AG04450 (cell line): ENCODE measurements around the gene CD84. TPM values are rescaled to one million over a fixed set of nuclear protein-coding genes. Genes with fewer than 3 reads are reported as not detected.

Experiments
- CTCF ChIA-PET: fragments of 300-600, 350-600 bp; formaldehyde crosslinking; extraction: SDS; loops from one replicate; lab custom pipeline; 2022; ENCODE audit warnings: antibody characterized with exemption, inconsistent platforms; lab: Charles Lee
- POLR2A ChIA-PET: fragments of 350-600 bp; formaldehyde crosslinking; extraction: SDS; loops from one replicate; lab custom pipeline; 2021; ENCODE audit warnings: antibody characterized with exemption, inconsistent platforms; lab: Yijun Ruan, JAX
- DNase-seq: peaks from one replicate; pipeline ENCODE4 v3.0.0-alpha.2; 2011; ENCODE audit warnings: low read depth, low spot score
- H3K27ac ChIP-seq: one replicate; pipeline ENCODE4 v1.5.1; 2012; ENCODE audit warnings: low read depth, low read length, control low read depth
- H3K27me3 ChIP-seq: one replicate; pipeline ENCODE4 v1.6.0; 2012; ENCODE audit warnings: low read length; ENCODE audit not compliant: control insufficient read depth, insufficient read depth
- H3K4me3 ChIP-seq: 2 replicates; pipeline ENCODE4 v1.5.1; 2011; ENCODE audit warnings: mild to moderate bottlenecking, low read depth, low read length, control low read depth
- H3K9me3 ChIP-seq: 2 replicates; pipeline ENCODE4 v1.5.1; 2012; ENCODE audit warnings: low read length; ENCODE audit not compliant: control insufficient read depth, insufficient read depth
- polyA plus RNA-seq: library from polyadenylated mRNA; depleted of rRNA; stranded (reverse); fragments of >200 nt; gene quantifications from 2 replicates; pipeline ENCODE4 v1.2.3, GENCODE V29; 2011
- TF ChIP-seq, protein P1 (sequence below): IDR thresholded peaks from 2 replicates; pipeline ENCODE4 v1.5.1; 2011; ENCODE audit warnings: low read depth, low read length, control low read depth, inconsistent platforms

The CD84 gene
- polyA plus RNA-seq, 1 experiment: not detected

GRCh38 chr1:160625321-160625720 is 46.0 kb upstream of the CD84 start:
- CTCF ChIA-PET: no interaction called here
- no peak overlapping the region for H3K27ac ChIP-seq
- no peak for DNase-seq
- no peak overlapping the region for H3K4me3 ChIP-seq
- TF ChIP-seq, protein P1, sequence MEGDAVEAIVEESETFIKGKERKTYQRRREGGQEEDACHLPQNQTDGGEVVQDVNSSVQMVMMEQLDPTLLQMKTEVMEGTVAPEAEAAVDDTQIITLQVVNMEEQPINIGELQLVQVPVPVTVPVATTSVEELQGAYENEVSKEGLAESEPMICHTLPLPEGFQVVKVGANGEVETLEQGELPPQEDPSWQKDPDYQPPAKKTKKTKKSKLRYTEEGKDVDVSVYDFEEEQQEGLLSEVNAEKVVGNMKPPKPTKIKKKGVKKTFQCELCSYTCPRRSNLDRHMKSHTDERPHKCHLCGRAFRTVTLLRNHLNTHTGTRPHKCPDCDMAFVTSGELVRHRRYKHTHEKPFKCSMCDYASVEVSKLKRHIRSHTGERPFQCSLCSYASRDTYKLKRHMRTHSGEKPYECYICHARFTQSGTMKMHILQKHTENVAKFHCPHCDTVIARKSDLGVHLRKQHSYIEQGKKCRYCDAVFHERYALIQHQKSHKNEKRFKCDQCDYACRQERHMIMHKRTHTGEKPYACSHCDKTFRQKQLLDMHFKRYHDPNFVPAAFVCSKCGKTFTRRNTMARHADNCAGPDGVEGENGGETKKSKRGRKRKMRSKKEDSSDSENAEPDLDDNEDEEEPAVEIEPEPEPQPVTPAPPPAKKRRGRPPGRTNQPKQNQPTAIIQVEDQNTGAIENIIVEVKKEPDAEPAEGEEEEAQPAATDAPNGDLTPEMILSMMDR: no peak
- no peaks in the 10 kb centered on the region for H3K9me3 ChIP-seq
- POLR2A ChIA-PET: no interaction called here
- no peaks in the 10 kb centered on the region for H3K27me3 ChIP-seq

GRCh38 chr1:160624464-160624863 is 45.2 kb upstream of the CD84 start:
- Histone ChIP-seq H3K27ac (no peak overlapping the region), H3K27me3 (no peaks in the 10 kb centered on the region), H3K4me3 (no peak overlapping the region), H3K9me3 (no peaks in the 10 kb centered on the region)
- ChIA-PET CTCF (no interaction called here), POLR2A (no interaction called here)
- DNase-seq: no peak
- TF ChIP-seq, protein P1: no peak

GRCh38 chr1:160623862-160624261 is 44.6 kb upstream of the CD84 start:
- TF ChIP-seq, protein P1: no peak
- POLR2A ChIA-PET: no interaction called here
- Histone ChIP-seq H3K4me3 (no peak overlapping the region), H3K27me3 (no peaks in the 10 kb centered on the region), H3K27ac (no peak overlapping the region), H3K9me3 (no peaks in the 10 kb centered on the region)
- no peak for DNase-seq
- CTCF ChIA-PET: no interaction called here

- H3K4me3 ChIP-seq: no peak overlapping the region
- TF ChIP-seq, protein P1: no peak
- ChIA-PET POLR2A (no interaction called here), CTCF (interaction anchor here (0.6 kb wide), 2 partner anchors 80 to 367 kb away, joined by 3 to 6 read pairs; no protein-coding TSS in a partner anchor)
- H3K27ac ChIP-seq: no peak overlapping the region
- DNase-seq: no peak
- H3K9me3 ChIP-seq: no peaks in the 10 kb centered on the region
- H3K27me3 ChIP-seq: no peaks in the 10 kb centered on the region
Measured at GRCh38 chr1:160623227-160623633, 43.9 kb upstream of the CD84 start.

DNA sequence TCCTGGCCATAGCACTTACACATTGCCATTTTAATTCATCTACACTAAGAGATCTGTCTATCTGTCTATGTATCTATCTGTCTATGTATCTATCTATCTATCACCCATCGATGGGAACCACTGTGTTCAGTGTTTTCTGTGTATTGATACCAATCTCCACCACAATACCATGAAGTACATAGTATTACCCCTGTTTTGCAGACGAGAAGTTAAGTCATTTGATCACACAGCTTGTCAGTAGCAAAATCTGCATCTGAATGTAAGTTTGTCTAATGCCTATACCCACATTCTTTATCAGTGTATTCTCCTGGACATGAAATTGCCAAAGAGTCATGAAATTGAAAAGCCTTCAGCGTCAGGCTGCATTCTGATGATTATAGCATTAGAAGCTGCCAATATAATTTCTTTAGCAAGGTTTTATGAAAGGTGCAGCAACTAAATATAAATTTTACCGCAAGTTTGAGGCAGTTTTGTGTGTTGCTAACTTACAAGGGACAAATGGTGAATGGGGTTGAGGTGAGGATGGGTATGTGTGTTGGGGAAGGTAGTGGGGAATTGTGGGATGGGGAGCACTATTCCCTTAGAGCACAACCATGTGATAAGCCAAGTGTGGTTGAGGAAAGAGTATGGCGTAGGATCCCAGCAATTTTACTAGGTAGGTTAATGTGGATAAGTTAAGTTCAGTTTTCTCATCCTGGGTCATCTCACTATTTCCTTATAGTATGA is 43.4 kb upstream of the CD84 start:
- TF ChIP-seq, protein P1: no peak
- DNase-seq: no peak
- Histone ChIP-seq H3K27me3 (no peaks in the 10 kb centered on the region), H3K27ac (no peak overlapping the region), H3K4me3 (no peak overlapping the region), H3K9me3 (no peaks in the 10 kb centered on the region)
- ChIA-PET POLR2A (no interaction called here), CTCF (interaction anchor here (0.6 kb wide), 2 partner anchors 79 to 367 kb away, joined by 3 to 6 read pairs; no protein-coding TSS in a partner anchor)
